Measurements from ENCODE around the gene CD300LB.
"Not testable (repeated sequence)": the region's sequence is repeated elsewhere in the genome, so short reads cannot be mapped to it uniquely, and the experiment has no call there.

The CD300LB gene

DNA sequence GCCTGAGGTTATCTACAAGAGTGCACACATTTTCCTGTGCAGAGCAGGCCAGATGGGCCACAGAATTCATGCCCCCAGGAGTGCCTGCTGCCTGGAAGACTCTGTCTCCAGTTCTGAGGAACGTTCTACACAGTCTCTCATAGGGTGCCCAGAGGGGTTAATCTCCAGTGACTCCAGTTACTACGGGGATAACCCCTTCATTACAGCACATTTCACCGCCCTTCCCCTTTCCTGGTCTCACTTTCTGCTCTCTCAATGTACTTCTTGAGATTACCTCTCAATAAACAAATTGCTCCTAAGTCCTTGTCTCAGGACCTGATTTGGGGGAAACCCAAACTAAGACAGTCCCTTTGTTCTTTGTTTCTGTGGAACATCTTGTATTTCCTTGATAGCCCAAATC lies 30.3 kb upstream of the CD300LB start:
- TF ChIP-seq ZNF274 (IDR thresholded peaks at IDR 0.05; ENCODE audit: low read depth, low read length) = no peak
- no peak overlapping the region for H3K4me3 ChIP-seq (ENCODE audit: low read length)

DNA sequence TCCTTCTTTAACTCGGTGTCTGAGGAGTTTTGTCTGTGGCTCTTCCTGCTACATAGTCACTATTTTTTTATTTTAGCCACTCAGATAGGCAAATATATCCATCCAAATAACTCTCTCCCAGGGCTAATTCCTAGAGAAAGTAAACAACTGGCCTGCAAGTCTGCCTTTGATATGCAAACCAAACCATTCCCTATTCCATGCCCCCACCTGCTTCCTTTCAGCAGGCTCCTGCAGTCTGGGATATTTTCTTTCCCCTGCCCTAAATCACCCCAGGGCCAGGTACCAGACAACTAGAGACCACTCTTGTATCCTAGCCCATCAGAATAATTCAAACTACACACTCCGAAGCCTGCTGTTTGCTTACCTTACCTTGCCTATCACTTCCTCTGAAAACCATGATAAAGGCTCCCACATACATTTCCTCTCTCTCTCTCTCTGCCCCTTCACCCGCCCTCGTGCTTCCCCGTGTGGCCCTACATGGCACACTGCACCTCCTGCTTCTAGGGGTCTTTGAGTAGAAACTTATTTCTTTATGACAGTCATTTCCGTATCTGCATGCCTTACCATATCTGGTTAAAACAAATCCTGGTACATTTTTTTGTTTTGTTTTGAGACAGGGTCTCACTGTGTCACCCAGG lies 27.7 kb upstream of the CD300LB start:
- no peak overlapping the region for H3K4me3 ChIP-seq (ENCODE audit: low read length)
- TF ChIP-seq ZNF274 (IDR thresholded peaks at IDR 0.05; ENCODE audit: low read depth, low read length) = no peak

DNA sequence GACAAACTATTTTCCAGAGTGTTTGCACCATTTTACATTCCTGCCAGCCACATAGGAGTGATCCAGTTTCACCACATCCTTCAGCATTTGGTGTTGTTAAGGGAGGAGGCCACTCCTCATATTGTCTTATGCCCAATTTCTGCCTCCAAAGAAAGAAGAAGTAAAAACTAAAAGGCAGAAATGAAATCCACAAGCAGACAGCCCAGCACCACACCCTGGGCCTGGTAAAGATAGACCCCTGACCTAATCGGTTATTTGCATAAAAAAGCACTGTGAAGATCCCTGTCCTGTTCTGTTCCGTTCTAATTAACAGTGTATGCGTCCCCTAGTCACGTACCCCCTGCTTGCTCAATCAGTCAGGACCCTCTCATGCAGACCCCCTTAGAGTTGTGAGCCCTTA lies 27.1 kb upstream of the CD300LB start:
- H3K4me3 ChIP-seq (ENCODE audit: low read length) = not testable (repeated sequence)

DNA sequence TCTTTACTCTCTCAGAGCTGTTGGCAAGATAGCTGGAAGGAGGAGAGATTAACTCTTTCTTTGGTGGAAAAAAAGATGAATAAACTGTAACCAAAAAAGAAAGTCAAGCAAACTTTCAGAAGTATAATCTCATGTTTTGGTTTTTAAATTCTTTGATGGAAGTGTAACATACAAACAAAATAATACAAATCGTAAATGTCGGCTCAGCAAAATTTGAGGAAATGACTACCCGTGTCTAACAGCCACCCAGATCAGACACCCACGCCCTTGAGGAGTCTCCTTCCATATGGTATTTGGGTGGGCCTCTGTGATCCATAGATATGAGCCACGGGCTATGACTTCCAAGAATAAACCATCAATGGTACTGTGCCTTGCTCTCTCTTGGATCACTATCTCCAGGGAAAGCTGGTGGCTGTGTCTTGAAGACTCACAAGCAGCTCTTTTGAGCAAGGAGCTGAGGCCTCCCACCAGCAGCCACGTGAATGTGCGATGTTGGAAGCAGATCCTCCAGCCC lies 24.2 kb upstream of the CD300LB start:
- H3K4me3 ChIP-seq (ENCODE audit: low read length) = no peak overlapping the region
- TF ChIP-seq ZNF274 (IDR thresholded peaks at IDR 0.05; ENCODE audit: low read depth, low read length) = no peak

DNA sequence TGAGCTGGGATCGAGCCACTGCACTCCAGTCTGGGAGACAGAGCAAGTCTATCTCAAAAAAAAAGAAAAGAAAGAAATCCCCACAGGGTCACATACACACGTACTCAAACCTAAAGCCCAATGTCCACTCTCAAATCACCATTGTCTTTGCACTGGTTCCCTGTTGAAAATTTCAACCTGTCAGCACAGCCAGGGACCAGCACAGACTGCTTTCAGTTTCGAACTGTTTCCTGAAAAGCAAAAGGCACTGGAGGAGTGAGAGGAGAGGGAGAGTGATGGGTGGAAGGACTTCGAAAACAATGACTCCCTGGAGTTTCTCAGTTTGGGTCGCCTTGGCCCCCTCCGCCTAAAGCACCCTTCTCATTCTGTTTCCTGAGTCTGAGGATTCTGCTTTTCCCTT lies 23.6 kb upstream of the CD300LB start:
- no peak for TF ChIP-seq ZNF274 (IDR thresholded peaks at IDR 0.05; ENCODE audit: low read depth, low read length)
- H3K4me3 ChIP-seq (ENCODE audit: low read length) = no peak overlapping the region

DNA sequence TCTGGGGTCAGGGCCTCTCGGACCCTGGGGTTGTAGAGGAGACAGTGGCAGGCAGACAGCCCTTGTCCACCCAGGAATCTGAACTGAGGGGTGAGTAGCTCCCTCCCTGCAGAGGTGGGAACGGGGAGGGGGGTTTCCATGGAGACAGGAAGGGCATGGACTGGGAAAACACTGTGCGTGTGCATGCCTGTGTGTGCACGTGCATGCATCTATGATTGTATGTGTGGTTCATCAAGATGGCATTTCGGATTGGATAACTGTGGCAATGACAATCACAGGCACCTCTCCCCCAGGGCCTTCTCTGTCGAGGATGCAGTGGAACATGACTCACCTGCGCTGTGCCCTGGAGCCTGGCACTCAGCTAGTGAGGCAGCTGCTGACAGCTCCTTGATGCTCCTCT lies 20.8 kb upstream of the CD300LB start:
- H3K4me3 ChIP-seq (ENCODE audit: low read length) = no peak overlapping the region
- no peak for TF ChIP-seq ZNF274 (IDR thresholded peaks at IDR 0.05; ENCODE audit: low read depth, low read length)

DNA sequence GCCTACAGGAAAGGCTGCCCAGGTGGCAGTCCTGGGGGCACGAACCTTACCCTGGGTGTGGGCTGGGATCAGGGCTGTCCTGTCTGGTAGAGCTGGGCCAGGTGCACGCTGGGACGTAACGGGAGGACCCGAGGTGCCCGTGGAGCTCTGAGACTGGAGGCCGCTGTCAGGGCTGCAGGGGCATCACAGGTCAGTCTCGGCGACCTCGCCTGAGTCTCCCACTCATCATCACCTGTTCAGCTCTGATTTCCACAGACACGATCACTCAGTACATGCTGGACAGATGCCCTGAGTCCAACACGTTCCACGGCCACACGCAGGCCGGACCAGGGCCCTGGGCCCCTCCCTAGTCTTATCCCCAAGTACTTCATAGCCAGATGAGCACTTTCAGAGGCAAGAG lies 19.3 kb upstream of the CD300LB start:
- H3K4me3 ChIP-seq (ENCODE audit: low read length) = no peak overlapping the region
- no peak for TF ChIP-seq ZNF274 (IDR thresholded peaks at IDR 0.05; ENCODE audit: low read depth, low read length)

DNA sequence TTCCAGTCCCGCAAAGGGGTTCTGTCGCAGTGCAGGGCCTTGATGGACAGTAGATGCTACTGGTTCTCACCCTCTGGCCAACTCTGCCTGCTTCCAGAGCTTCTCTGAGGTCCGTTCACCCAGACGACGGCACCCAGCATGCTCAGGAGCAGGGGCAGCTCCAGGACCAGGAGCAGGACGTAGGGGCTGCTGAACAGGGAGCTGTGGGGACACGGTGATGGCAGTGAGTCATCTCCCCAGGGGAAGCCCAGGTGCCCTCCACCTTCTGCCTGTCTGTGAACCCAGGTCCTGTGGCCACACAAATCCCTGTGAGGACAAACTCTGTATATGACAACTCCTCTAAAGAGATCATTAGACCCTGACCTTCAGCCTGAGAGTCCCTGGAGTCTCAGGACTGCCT lies 18.1 kb upstream of the CD300LB start:
- no peak for TF ChIP-seq ZNF274 (IDR thresholded peaks at IDR 0.05; ENCODE audit: low read depth, low read length)
- H3K4me3 ChIP-seq (ENCODE audit: low read length) = no peak overlapping the region

DNA sequence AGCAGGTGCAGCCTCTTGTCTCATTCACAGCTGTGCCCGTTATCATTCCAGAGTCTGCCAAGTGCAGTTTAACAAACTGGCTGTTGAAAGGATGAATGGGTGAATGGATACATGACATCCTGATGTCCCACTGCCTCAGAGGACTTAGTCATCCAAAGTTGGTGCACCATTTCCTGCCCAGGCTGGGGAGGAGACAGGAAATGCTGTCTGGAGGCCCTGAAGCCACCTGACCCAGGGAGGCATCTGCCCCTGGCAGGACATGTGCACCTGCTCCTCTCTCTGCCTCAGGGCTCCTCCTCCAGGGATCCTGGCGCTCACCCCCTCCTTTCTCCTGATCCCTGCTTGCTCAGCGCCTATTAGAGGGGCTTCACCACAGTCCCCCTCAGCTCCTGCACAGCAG lies 16.5 kb upstream of the CD300LB start:
- no peak overlapping the region for H3K4me3 ChIP-seq (ENCODE audit: low read length)
- no peak for TF ChIP-seq ZNF274 (IDR thresholded peaks at IDR 0.05; ENCODE audit: low read depth, low read length)

DNA sequence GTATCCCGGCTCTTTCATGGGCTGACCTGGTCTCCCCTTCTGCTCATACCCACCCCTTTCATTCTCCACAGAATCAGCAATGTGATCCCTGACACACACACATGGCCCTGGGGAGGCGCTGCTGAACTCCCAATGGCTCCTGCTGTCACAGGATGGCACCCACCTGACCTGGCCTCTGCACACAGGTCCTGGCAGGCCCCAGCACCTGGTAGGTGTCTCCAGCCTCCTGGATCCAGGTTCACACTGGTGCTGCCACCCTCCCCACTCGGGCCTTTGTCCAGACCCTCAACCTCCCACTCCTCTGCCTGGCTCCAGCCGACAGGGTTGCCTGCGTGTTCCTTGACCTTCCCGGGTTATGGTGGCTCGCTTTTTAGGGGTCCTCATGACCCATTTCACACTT lies 16.0 kb upstream of the CD300LB start:
- H3K4me3 ChIP-seq (ENCODE audit: low read length) = no peak overlapping the region
- TF ChIP-seq ZNF274 (IDR thresholded peaks at IDR 0.05; ENCODE audit: low read depth, low read length) = no peak

DNA sequence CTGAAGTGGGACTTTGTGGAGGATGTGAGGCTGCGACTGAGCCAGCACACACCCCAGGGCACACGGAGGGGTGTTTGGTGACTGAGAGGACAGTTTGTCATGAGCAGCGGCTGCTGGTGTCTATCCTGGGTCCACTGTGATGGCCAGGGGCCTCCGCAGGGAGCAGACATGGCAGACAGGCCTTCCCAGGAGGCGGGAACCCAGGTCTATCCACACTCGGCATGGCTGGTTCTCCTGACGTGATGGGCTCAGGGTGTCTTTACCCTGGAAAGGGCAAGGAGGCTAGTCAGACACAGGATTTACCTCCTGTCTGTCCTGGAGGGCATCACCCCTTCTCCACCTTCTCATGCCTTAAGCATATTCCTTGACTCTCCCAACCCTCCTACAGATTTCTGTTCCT lies 15.3 kb upstream of the CD300LB start:
- no peak for TF ChIP-seq ZNF274 (IDR thresholded peaks at IDR 0.05; ENCODE audit: low read depth, low read length)

DNA sequence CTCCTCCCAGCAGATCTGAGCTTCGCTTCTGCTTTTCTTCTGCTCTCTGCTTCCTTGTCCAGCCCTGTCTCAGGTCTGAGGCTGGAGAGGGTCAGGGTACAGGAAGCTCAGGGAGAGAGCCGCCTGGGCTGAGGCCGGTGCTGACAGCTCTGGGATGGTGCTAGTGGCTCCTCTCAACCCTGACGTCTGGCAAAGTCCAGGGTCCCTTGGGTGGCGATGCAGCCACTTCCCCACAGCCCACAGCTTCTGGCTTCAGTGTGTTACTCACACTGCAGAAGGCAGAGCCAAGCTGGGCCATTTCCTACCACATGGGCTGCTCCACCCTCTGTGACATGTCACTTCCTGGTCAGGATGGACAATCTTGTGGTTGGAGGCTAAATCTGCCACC lies 14.6 kb upstream of the CD300LB start, which contains the start of gene CD300C:
Gene CD300C, minus strand, starts transcription at position 273 of the 388 bp plus-strand sequence. CDS start 333 bp downstream, outside the sequence.
- H3K4me3 ChIP-seq (ENCODE audit: low read length) = no peak within 1 kb of the TSS
- TF ChIP-seq ZNF274 (IDR thresholded peaks at IDR 0.05; ENCODE audit: low read depth, low read length) = no peak

More for the DNA sequence above, 15.3 kb upstream of the CD300LB start:
- no peak overlapping the region for H3K4me3 ChIP-seq (ENCODE audit: low read length)

DNA sequence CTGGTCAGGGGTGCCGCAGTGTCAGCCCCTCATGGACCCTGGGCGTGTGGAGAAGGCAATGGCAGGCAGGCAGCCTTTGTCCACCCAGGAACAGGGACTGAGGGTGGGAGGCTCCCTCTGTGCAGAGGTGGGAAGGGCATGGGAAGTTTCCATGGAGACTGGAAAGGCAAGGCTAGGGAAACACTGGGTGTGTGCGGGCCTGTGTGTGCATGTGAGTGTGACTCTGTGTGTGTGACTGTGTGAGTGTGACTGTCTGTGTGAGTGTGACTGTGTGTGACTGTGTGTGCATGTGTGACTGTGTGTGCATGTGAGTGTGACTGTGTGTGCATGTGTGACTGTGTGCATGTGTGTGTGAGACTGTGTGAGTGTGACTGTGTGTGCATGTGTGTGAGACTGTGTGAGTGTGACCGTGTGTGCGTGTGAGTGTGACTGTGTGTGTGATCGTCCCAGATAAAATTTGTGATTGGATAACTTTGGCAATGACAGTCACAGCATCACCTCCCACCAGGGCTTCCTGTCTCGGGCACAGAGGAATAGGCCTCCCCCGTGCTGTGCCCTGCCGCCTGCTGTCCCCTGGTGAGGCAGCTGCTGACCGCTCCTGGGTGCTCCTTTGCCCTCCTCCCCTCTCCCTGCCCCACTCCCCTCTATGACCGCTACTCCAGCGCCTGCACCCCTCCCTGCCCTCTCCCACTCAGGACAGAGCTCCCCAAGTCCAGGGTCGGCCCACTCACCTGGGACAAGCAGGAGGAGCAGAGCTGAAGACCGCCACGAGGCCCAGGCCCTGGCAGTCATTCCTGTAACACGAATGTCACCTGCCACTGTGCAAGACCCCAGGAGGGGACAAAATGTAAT lies 13.9 kb upstream of the CD300LB start:
- TF ChIP-seq ZNF274 (IDR thresholded peaks at IDR 0.05; ENCODE audit: low read depth, low read length) = no peak

DNA sequence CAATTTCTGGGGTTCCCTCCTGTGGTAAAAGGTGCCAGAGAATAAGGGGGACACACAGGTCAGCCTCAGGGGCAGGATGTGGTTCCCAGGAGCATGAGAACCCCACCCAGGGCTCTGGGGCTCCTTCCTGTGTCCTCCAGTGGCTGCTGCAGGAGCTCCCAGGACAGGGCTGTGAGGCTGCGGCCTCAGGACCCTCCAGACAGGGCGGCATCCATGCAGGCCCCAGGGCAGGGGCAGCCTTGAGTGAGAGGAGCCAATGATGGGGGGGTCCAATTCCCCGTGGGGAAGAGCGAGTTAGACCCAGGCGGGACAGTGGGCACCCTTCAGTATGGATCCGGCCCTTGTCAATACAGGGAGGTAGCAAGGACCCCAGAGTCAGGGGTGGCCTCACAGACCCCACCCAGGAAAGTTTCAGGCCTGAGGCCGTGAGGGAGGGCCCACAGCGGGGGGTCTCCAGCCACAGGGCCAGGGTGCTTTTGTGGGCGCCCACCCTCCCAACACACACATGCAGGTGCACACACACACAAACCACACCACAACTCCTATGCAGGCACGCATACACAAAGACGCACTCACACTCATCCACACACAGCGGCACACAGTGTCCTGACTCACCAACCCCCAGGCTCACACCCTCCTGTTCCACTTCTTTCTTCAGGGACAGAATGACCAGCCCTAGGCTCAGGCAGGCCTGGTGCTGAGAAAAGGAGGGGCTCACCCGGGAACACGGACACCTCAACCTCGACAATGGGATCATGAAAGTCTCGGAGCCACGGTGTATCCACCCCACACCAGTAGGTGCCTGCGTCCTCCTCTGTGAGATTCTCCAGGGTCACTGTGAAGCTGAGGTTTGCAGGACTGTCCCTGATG lies 12.9 kb upstream of the CD300LB start:
- TF ChIP-seq ZNF274 (IDR thresholded peaks at IDR 0.05; ENCODE audit: low read depth, low read length) = no peak

More for the DNA sequence above, 13.9 kb upstream of the CD300LB start:
- no peak overlapping the region for H3K4me3 ChIP-seq (ENCODE audit: low read length)

More for the DNA sequence above, 12.9 kb upstream of the CD300LB start:
- H3K4me3 ChIP-seq (ENCODE audit: low read length) = no peak overlapping the region

Data from GM08714 (cell line).